Progenitor cell of endocrine pancreas (in vitro differentiated cells): Measurements from ENCODE around the gene TAS2R30. TPM values are rescaled to one million over a fixed set of nuclear protein-coding genes. Genes with fewer than 3 reads are reported as not detected.

Experiments used
- DNase-seq: peaks from one replicate; pipeline ENCODE4 v3.0.0; 2021; ENCODE audit warnings: low spot score; ENCODE audit not compliant: unreplicated experiment
- H3K27ac Mint-ChIP-seq: 2 replicates; pipeline ENCODE4 v1.8.0; 2021; ENCODE audit warnings: mild to moderate bottlenecking, moderate library complexity, mixed read lengths
- H3K27me3 Mint-ChIP-seq: 2 replicates; pipeline ENCODE4 v1.8.0; 2021; ENCODE audit warnings: mixed read lengths
- H3K36me3 Mint-ChIP-seq: 2 replicates; pipeline ENCODE4 v1.8.0; 2022; ENCODE audit warnings: mixed read lengths; ENCODE audit not compliant: insufficient read depth
- H3K4me1 Mint-ChIP-seq: 2 replicates; pipeline ENCODE4 v1.8.0; 2021; ENCODE audit warnings: low read depth, mixed read lengths
- H3K4me3 Mint-ChIP-seq: 2 replicates; pipeline ENCODE4 v1.8.0; 2021; ENCODE audit warnings: low read depth, mild to moderate bottlenecking, moderate library complexity, mixed read lengths
- H3K9me3 Mint-ChIP-seq: 2 replicates; pipeline ENCODE4 v1.8.0; 2021; ENCODE audit warnings: low read depth, mixed read lengths
- CTCF ChIP-seq: fragments of 200-600 bp; sonication (generic); IDR thresholded peaks from one replicate; pipeline ENCODE4 v1.5.0; 2021; ENCODE audit warnings: antibody characterized with exemption, mild to moderate bottlenecking; ENCODE audit not compliant: unreplicated experiment
- total RNA-seq: library from RNA; stranded (reverse); gene quantifications from 2 replicates; pipeline ENCODE4 v1.2.1, GENCODE V29; 2021

TAS2R30 gene
- total RNA-seq, 1 donor from 2014 or later = 5.6 TPM

GRCh38 chr12:11162502-11162901, 28.1 kb upstream of the TAS2R30 start:
- DNase-seq = no peak
- Mint-ChIP-seq H3K36me3 (peaks cover 26% of the 10 kb centered on the region), H3K4me3 (no peak overlapping the region), H3K27ac (no peak overlapping the region), H3K9me3 (no peaks in the 10 kb centered on the region), H3K27me3 (no peaks in the 10 kb centered on the region), H3K4me1 (peaks cover 11% of the 10 kb centered on the region)
- no peak for TF ChIP-seq CTCF

- Mint-ChIP-seq H3K27me3 (no peaks in the 10 kb centered on the region), H3K27ac (peak overlapping the region; percentile 70), H3K4me3 (no peak overlapping the region), H3K9me3 (peaks cover 19% of the 10 kb centered on the region), H3K36me3 (peaks cover 42% of the 10 kb centered on the region), H3K4me1 (peaks cover 10% of the 10 kb centered on the region)
- TF ChIP-seq CTCF = no peak
- DNase-seq = no peak
Observed at GRCh38 chr12:11158885-11159444, 24.5 kb upstream of the TAS2R30 start.

- Mint-ChIP-seq H3K27ac (no peak overlapping the region), H3K9me3 (peaks cover 32% of the 10 kb centered on the region), H3K36me3 (peaks cover 50% of the 10 kb centered on the region), H3K27me3 (no peaks in the 10 kb centered on the region), H3K4me1 (peaks cover 6% of the 10 kb centered on the region), H3K4me3 (no peak overlapping the region)
- DNase-seq = no peak
- no peak for TF ChIP-seq CTCF
Observed at GRCh38 chr12:11154400-11154925, 20.0 kb upstream of the TAS2R30 start.

GRCh38 chr12:11152725-11153124, 18.3 kb upstream of the TAS2R30 start:
- TF ChIP-seq CTCF = no peak
- peaks cover 50% of the 10 kb centered on the region for H3K36me3 Mint-ChIP-seq
- H3K27me3 Mint-ChIP-seq = no peaks in the 10 kb centered on the region
- no peak overlapping the region for H3K4me3 Mint-ChIP-seq
- peaks cover 35% of the 10 kb centered on the region for H3K9me3 Mint-ChIP-seq
- DNase-seq = no peak
- H3K4me1 Mint-ChIP-seq = no peaks in the 10 kb centered on the region
- no peak overlapping the region for H3K27ac Mint-ChIP-seq

- Mint-ChIP-seq H3K27ac (no peak overlapping the region), H3K4me1 (no peaks in the 10 kb centered on the region), H3K4me3 (no peak overlapping the region), H3K9me3 (peaks cover 39% of the 10 kb centered on the region), H3K27me3 (no peaks in the 10 kb centered on the region), H3K36me3 (peaks cover 49% of the 10 kb centered on the region)
- no peak for DNase-seq
- no peak for TF ChIP-seq CTCF
Observed at GRCh38 chr12:11150832-11151231, 16.4 kb upstream of the TAS2R30 start.
